ENCODE measurements around the gene DIO2. TPM values are rescaled to one million over a fixed set of nuclear protein-coding genes. Genes with fewer than 3 reads are reported as not detected.

Gene DIO2
- total RNA-seq, 4 donors from 2014 or later, result 11.6 to 20.0 (median 18.4) TPM

DNA sequence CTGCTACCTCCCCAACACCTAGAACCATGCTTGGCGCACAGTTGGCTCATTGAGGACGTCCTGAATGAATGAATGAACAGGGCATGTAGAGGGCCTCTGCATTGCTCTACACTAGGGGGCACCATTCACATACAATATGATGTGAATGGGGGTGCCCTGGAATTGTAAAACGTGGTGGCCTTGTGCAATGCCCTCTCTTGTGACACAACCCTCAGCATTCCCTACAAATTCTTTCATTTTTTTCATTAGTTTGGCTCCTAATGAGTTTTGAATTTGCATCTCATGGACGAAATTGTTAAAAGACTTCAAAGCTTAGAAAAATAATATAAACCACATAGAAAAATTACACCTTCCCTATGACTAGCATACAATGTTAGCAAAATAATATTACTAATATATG lies 2.3 kb upstream of the DIO2 start:
- Histone ChIP-seq H3K27me3 (no peaks in the 10 kb centered on the region), H3K4me1 (peaks cover 0 to 14% (median 0%) of the 10 kb centered on the region in 3 donors), H3K9me3 (no peaks in the 10 kb centered on the region), H3K36me3 (no peaks in the 10 kb centered on the region), H3K27ac (no peak overlapping the region), H3K4me3 (no peak overlapping the region)
- WGBS, 2 donors (ENCODE audit: low coverage in 1 of 2), result 54 to 63% methylated on average over 4 of the region's 4 CpGs
- TF ChIP-seq POLR2A (IDR thresholded peaks at IDR 0.05) (no peak), EP300 (IDR thresholded peaks at IDR 0.05) (no peak), POLR2AphosphoS5 (IDR thresholded peaks at IDR 0.05) (no peak)
- TF ChIP-seq, protein P1, sequence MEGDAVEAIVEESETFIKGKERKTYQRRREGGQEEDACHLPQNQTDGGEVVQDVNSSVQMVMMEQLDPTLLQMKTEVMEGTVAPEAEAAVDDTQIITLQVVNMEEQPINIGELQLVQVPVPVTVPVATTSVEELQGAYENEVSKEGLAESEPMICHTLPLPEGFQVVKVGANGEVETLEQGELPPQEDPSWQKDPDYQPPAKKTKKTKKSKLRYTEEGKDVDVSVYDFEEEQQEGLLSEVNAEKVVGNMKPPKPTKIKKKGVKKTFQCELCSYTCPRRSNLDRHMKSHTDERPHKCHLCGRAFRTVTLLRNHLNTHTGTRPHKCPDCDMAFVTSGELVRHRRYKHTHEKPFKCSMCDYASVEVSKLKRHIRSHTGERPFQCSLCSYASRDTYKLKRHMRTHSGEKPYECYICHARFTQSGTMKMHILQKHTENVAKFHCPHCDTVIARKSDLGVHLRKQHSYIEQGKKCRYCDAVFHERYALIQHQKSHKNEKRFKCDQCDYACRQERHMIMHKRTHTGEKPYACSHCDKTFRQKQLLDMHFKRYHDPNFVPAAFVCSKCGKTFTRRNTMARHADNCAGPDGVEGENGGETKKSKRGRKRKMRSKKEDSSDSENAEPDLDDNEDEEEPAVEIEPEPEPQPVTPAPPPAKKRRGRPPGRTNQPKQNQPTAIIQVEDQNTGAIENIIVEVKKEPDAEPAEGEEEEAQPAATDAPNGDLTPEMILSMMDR (IDR thresholded peaks at IDR 0.05), result peak in 2 of 4 experiments; percentile 28 to 55
- ATAC-seq, result no peak

DNA sequence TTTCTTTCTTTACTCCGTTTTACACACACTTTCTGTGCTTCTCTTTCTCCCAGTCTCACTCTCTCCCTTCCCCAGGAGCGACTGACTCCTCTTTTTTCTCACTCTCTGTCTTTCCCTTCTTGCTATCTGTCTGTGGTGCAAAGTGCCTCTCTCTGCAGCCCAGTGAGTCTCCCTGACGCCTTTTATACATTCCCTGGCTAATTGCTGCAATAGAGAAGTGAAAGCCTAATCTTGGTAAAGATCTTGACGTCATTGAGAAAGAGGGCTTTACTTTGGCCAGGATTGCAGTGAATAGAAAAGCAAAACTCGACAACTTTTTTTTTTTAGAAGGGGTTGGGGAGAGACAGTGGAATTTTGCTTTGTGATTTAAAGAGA lies 706 bp upstream of the DIO2 start:
- no peak for ATAC-seq
- H3K4me3 ChIP-seq, result peak overlapping the region; percentile 40 to 47
- WGBS, 2 donors (ENCODE audit: low coverage in 1 of 2), result 0 to 7% methylated on average over 3 to 4 of the region's 5 CpGs
- no peak overlapping the region for H3K27ac ChIP-seq
- peaks cover 0 to 14% (median 0%) of the 10 kb centered on the region in 3 donors for H3K4me1 ChIP-seq
- no peaks in the 10 kb centered on the region for H3K9me3 ChIP-seq
- no peaks in the 10 kb centered on the region for H3K27me3 ChIP-seq
- TF ChIP-seq POLR2A (IDR thresholded peaks at IDR 0.05), result no peak
- TF ChIP-seq, protein P1 (IDR thresholded peaks at IDR 0.05), result no peak
- TF ChIP-seq POLR2AphosphoS5 (IDR thresholded peaks at IDR 0.05), result no peak
- no peak for TF ChIP-seq EP300 (IDR thresholded peaks at IDR 0.05)
- no peaks in the 10 kb centered on the region for H3K36me3 ChIP-seq

DNA sequence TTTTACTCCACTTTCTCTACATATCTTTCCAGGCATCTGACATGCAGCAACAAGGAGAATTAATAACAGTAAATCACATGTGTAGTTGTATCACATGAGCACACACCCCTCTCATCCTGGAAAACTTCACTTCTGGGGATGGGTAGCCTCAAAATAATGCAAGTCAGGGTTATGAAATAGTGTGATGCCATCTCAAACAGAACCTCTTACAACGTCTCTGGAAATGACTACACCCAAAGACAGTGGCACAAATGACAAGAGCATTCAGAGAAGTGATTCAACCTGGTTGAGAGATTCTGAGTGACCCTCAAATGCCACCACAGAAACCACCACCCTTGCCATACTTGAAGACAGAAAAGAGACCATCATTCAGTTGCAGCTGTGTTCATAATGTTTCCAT lies 2.8 kb downstream of the DIO2 start:
- Histone ChIP-seq H3K27me3 (no peaks in the 10 kb centered on the region), H3K36me3 (no peaks in the 10 kb centered on the region), H3K27ac (no peak overlapping the region), H3K9me3 (no peaks in the 10 kb centered on the region), H3K4me3 (no peak overlapping the region), H3K4me1 (peaks cover 0 to 14% (median 0%) of the 10 kb centered on the region in 3 donors)
- no peak for ATAC-seq
- WGBS, 2 donors (ENCODE audit: low coverage in 1 of 2), result 75% methylated on average over 1 of the region's 1 CpG; no CpG with 5 or more reads in 1 of the 2 donors
- TF ChIP-seq, protein P1 (IDR thresholded peaks at IDR 0.05), result no peak
- TF ChIP-seq EP300 (IDR thresholded peaks at IDR 0.05) (no peak), POLR2A (IDR thresholded peaks at IDR 0.05) (no peak), POLR2AphosphoS5 (IDR thresholded peaks at IDR 0.05) (no peak)

DNA sequence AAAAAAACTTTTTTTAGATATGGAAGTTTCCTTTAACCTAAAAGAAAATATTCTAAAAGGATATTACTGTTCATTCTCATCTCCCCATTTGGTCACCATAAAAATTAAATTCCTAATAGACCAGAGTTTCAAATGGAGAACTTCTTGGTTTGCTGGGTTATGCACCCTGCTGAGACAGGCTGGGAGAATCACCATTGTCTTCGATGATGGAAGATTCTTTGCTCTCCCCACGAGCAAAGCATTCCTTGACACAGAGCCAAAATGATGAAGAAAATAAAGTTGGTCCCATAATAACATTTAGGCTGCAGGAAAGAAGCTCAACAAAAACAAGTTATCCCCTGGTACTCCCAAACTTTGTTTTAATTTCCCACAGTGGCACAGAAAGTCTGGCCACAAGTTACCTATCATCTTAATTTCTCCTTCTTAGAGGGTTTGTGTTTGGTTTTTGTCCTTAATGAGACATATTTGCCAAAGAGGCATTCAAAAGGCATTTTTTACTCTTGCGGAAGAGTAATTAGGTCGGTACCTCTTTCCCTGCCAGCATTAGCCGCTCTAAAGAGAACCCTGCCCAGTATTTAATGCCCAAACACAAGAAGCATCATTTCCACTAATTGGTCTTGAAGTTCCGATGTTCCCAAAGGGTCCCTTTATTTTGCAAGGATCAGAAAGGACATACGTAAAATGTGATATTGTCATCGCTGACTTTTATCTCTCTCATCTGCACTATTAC lies 4.8 kb downstream of the DIO2 start:
- Histone ChIP-seq H3K4me1 (peaks cover 0 to 7% (median 0%) of the 10 kb centered on the region in 3 donors), H3K9me3 (no peaks in the 10 kb centered on the region), H3K4me3 (no peak overlapping the region), H3K27me3 (no peaks in the 10 kb centered on the region), H3K27ac (no peak overlapping the region), H3K36me3 (no peaks in the 10 kb centered on the region)
- 75 to 85% methylated on average over 6 to 8 of the region's 8 CpGs for WGBS, 2 donors (ENCODE audit: low coverage in 1 of 2)
- no peak for ATAC-seq
- TF ChIP-seq POLR2A (IDR thresholded peaks at IDR 0.05) (no peak), EP300 (IDR thresholded peaks at IDR 0.05) (no peak), POLR2AphosphoS5 (IDR thresholded peaks at IDR 0.05) (no peak)
- TF ChIP-seq, protein P1 (IDR thresholded peaks at IDR 0.05), result no peak
